PC-3 (cell line): ENCODE measurements around the gene ZHX3.

Experiments used
- CTCF ChIP-seq: fragments of 300-600 bp; sonication (generic); conservative IDR thresholded peaks from 2 replicates; pipeline ENCODE4 v1.5.1; 2017; ENCODE audit warnings: antibody characterized with exemption, low read depth, mild to moderate bottlenecking, low read length
- EZH2 ChIP-seq: fragments of 300-600 bp; sonication (generic); IDR thresholded peaks from one replicate; pipeline ENCODE4 v1.6.1; 2017; ENCODE audit warnings: antibody characterized with exemption, mild to moderate bottlenecking, low read length; ENCODE audit not compliant: unreplicated experiment
- EZH2phosphoT487 ChIP-seq: fragments of 300-600 bp; sonication (generic); IDR thresholded peaks from 2 replicates; pipeline ENCODE4 v1.6.1; 2018; ENCODE audit warnings: mild to moderate bottlenecking, antibody characterized with exemption, low read length, borderline replicate concordance

- TF ChIP-seq CTCF, result no peak
- TF ChIP-seq EZH2, result no peak
- TF ChIP-seq EZH2phosphoT487, result no peak
Observed at GRCh38 chr20:41306061-41306727, 11.3 kb downstream of the ZHX3 start.
